Urinary bladder (tissue), 4 donors: ENCODE results near the gene CTCF. TPM values are rescaled to one million over a fixed set of nuclear protein-coding genes. Genes with fewer than 3 reads are reported as not detected.

ENCODE experiments used
- DNase-seq: peaks from one replicate; pipeline ENCODE4 v3.0.0-alpha.2; 2015; ENCODE audit errors: extremely low spot score
- H3K27ac ChIP-seq: one replicate; pipeline ENCODE4 v1.5.1; 2013; ENCODE audit warnings: low read depth, mild to moderate bottlenecking, moderate library complexity
- H3K36me3 ChIP-seq: one replicate; pipeline ENCODE4 v1.6.1; 2013; ENCODE audit warnings: mild to moderate bottlenecking, moderate library complexity; ENCODE audit not compliant: insufficient read depth
- H3K4me1 ChIP-seq: one replicate; pipeline ENCODE4 v1.6.1; 2013; ENCODE audit warnings: mild to moderate bottlenecking, moderate library complexity; ENCODE audit not compliant: insufficient read depth
- H3K4me3 ChIP-seq: one replicate; pipeline ENCODE4 v1.5.1; 2013; ENCODE audit warnings: low read depth, low read length
- WGBS: extraction: QIAGEN DNeasy Blood & Tissue Kit; methylation state at CpG from one replicate; pipeline ENCODE4 v1.1.7; 2013; 5-methylcytosine and 5-hydroxymethylcytosine counted together
- polyA plus RNA-seq: library from polyadenylated mRNA; stranded (reverse); fragments of 200-250 nt; gene quantifications from one replicate; pipeline ENCODE4 v1.2.3, GENCODE V29; 2013
- small RNA-seq: library from RNA; depleted of rRNA; stranded (forward); fragments of <200 nt; gene quantifications from one replicate; pipeline ENCODE3, GENCODE V24; 2014
- total RNA-seq: library from RNA; depleted of rRNA; stranded (reverse); fragments of >200 nt; gene quantifications from one replicate; pipeline ENCODE4 v1.2.3, GENCODE V29; 2014
- donor health status: healthy with polysubstance abuse.
- donor health status: healthy.

CTCF gene
- total and polyA plus RNA-seq, 2 donors = 29.2 to 35.5 TPM

- H3K36me3 ChIP-seq = peaks cover 2% of the 10 kb centered on the region
- no peak overlapping the region for H3K27ac ChIP-seq
- no peak for DNase-seq
- H3K4me1 ChIP-seq = peaks cover 2% of the 10 kb centered on the region
- no peak overlapping the region for H3K4me3 ChIP-seq
- WGBS = 73% methylated on average over 4 of the region's 4 CpGs
Observed at GRCh38 chr16:67676516-67676915, 114.2 kb downstream of the CTCF start.

DNA sequence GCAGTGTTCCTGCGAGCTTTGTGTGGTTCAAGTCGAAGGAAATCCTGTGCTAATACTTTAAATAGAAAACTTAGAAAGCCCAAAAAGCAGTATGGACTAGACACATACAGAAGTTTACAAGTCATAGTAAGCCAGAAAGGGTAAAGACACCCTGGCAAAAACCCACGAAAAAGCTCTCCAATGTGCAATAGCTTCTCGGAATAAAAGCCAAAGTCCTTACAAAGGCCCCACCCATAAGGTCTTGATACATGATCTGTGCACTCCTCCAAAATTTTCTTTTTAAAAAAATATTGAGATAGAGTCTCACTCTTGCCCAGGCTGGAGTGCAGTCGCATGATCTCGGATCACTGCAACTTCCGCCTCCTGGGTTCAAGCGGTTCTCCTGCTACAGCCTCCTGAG, 114.6 kb downstream of the CTCF start:
- H3K4me3 ChIP-seq = no peak overlapping the region
- DNase-seq = no peak
- WGBS = 74% methylated on average over 8 of the region's 8 CpGs
- peaks cover 2% of the 10 kb centered on the region for H3K4me1 ChIP-seq
- peaks cover 2% of the 10 kb centered on the region for H3K36me3 ChIP-seq
- H3K27ac ChIP-seq = no peak overlapping the region

DNA sequence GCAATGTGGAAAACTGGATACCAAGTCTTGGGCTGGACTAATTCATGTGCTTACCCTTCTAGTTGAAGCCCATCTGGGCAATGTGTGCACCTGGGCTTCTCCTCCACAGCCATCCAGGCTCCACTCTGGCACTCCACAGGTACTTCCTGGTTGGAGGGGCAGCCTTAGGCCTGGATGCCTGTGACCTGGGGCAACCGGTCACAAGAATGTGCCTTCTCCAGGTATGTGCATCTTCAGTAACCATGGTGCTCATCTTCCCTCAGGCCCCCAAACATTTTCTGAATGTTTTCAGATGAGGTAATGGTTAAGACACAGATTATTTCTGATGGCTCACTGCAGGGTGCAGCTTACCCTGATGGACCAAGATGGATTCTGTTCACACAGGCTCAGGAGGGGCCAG, 115.4 kb downstream of the CTCF start:
- peaks cover 2% of the 10 kb centered on the region for H3K36me3 ChIP-seq
- 98% methylated on average over 1 of the region's 1 CpG for WGBS
- H3K4me1 ChIP-seq = peaks cover 2% of the 10 kb centered on the region
- H3K27ac ChIP-seq = no peak overlapping the region
- no peak for DNase-seq
- no peak overlapping the region for H3K4me3 ChIP-seq

DNA sequence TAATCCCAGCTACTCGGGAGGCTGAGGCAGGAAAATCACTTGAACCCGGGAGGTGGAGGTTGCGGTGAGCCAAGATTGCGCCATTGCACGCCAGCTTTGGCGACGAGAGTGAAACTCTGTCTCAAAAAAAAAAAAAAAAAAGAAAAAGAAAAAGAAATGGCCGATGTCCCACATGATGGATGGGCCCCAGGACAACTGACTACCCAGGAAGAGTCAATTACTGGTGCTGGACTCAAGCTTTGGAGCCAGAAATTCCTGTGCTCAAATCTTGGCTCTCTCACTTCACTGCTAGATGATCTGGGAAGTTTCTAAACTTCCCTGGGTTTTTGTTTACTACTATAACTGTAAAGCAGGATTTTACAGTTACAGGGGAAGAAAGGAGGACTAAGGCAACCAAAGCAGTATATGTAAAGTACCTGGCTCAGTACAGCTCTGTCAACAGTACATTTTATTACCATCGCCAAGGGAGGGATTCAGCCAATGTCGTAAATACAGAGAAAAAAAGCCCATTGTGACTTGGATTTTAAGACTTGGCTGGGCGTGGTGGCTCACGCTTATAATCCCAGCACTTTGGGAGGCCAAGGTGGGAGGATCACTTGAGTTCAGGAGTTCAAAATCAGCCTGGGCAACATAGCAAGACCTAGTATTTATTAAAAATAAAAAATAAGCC, 116.2 kb downstream of the CTCF start:
- no peak overlapping the region for H3K27ac ChIP-seq
- no peak overlapping the region for H3K4me3 ChIP-seq
- WGBS = 70% methylated on average over 12 of the region's 12 CpGs
- H3K36me3 ChIP-seq = peaks cover 2% of the 10 kb centered on the region
- DNase-seq = no peak
- H3K4me1 ChIP-seq = peaks cover 2% of the 10 kb centered on the region

DNA sequence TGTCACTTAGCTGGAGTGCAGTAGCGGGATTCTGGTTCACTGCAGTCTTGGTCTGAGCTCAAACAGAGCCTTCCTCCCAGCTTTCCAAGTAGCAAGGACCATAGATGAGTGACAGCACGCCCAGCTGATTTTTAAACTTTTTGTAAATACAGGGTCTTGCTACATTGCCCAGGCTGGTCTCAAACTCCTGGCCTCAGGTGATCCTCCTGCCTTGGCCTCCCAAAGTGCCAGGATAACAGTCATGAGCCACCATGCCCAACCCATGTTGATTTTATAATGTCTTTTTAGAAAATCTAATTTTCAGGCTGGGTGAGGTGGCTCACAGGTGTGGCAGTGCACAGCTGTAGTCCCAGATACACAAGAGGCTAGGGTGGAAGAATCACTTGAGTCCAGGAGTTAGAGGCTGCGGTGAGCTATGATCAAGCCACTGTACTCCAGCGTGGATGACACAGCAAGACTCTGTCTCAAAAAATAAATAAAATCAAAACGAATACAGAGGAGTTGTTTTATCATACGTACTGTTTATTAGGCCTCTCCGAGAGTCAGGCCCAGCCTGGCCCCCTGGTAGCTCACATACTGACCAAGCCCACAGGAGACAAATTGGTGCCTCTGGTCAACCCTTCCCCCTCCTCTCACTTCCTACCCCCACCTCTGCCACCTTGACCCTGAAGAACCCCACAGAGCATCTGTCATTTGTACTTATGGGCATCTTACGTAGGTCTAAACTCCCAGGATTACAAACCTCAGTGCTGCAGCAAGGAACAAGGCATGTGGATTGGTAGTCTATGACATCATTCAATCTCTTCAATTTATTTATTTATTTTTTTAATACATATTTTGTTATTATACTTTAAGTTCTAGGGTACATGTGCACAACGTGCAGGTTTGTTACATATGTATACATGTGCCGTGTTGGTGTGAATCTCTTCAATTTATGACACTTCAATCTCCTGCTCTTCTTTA, 117.9 kb downstream of the CTCF start:
- H3K27ac ChIP-seq = no peak overlapping the region
- no peak for DNase-seq
- H3K4me1 ChIP-seq = peaks cover 2% of the 10 kb centered on the region
- peaks cover 2% of the 10 kb centered on the region for H3K36me3 ChIP-seq
- H3K4me3 ChIP-seq = no peak overlapping the region
- 91% methylated on average over 10 of the region's 10 CpGs for WGBS

GRCh38 chr16:67683767-67684166, 121.4 kb downstream of the CTCF start:
- WGBS = 98% methylated on average over 4 of the region's 4 CpGs
- Histone ChIP-seq H3K36me3 (peaks cover 2% of the 10 kb centered on the region), H3K4me1 (no peaks in the 10 kb centered on the region), H3K4me3 (no peak overlapping the region), H3K27ac (no peak overlapping the region)
- no peak for DNase-seq

DNA sequence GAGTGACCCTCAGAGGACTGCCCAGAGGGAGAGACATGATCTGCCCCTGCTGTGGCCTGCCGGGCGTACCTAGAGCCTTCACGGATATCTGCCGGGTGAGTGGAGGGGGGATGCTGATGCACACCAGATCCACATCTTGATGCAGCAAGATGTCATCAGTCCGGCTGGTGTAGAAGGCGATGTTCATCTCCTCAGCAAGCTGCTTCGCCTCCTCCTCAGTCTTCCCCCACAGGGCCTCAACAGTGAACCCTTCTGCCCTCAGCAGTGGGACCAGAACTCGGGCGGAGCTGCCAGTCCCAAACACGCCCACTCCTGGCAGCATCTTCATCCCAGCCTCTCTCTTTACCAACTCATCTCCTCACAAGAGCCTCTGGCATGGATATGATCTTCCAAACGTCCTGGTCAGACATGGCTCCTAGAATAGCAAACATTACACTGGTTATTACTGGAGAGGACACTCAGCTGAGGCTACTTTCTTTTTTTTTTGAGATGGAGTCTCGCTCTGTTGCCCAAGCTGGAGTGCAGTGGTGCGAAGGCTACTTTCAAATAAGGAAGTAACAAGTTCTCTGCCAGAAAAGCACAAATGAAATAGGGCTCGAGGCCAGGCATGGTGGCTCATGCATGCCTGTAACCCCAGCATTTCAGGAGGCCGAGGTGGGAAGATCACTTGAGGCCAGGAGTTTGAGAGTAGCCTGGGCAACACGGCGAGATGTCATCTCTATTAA, 123.2 kb downstream of the CTCF start:
- no peak overlapping the region for H3K4me3 ChIP-seq
- H3K27ac ChIP-seq = no peak overlapping the region
- H3K36me3 ChIP-seq = no peaks in the 10 kb centered on the region
- 85% methylated on average over 17 of the region's 17 CpGs for WGBS
- no peaks in the 10 kb centered on the region for H3K4me1 ChIP-seq
- DNase-seq = no peak

Small RNA genes within 50 kb of the gene (small RNA-seq; reads per million reads assigned to genes)
- gene AC027682.3 = not detected

Other genes with a start within 250 kb of the CTCF start
- 1.1 TPM for gene KCTD19, start 235.8 kb upstream of the CTCF start, total RNA-seq
- 0.14 TPM for gene KCTD19, start 235.8 kb upstream of the CTCF start, polyA plus RNA-seq
- 2.1 TPM for gene LRRC36, start 235.7 kb upstream of the CTCF start, total RNA-seq
- gene LRRC36, start 235.7 kb upstream of the CTCF start, polyA plus RNA-seq = 0.19 TPM
- gene TPPP3, start 169.0 kb upstream of the CTCF start, total RNA-seq = 24.0 TPM
- 14.6 TPM for gene TPPP3, start 169.0 kb upstream of the CTCF start, polyA plus RNA-seq
- 3.8 TPM for gene ZDHHC1, start 146.0 kb upstream of the CTCF start, total RNA-seq
- gene ZDHHC1, start 146.0 kb upstream of the CTCF start, polyA plus RNA-seq = 10.9 TPM
- gene HSD11B2, start 131.4 kb upstream of the CTCF start, total RNA-seq = 6.9 TPM
- 1.9 TPM for gene HSD11B2, start 131.4 kb upstream of the CTCF start, polyA plus RNA-seq
- gene ATP6V0D1, start 81.4 kb upstream of the CTCF start, total RNA-seq = 50.0 TPM
- gene ATP6V0D1, start 81.4 kb upstream of the CTCF start, polyA plus RNA-seq = 92.5 TPM
- gene AGRP, start 79.0 kb upstream of the CTCF start, total RNA-seq = not detected
- gene AGRP, start 79.0 kb upstream of the CTCF start, polyA plus RNA-seq = not detected
- 20.5 TPM for gene RIPOR1, start 33.7 kb upstream of the CTCF start, total RNA-seq
- gene RIPOR1, start 33.7 kb upstream of the CTCF start, polyA plus RNA-seq = 59.0 TPM
- 0.16 TPM for gene CARMIL2, start 82.6 kb downstream of the CTCF start, total RNA-seq
- gene CARMIL2, start 82.6 kb downstream of the CTCF start, polyA plus RNA-seq = 0.99 TPM
- gene ACD, start 97.7 kb downstream of the CTCF start, total RNA-seq = 9.5 TPM
- gene ACD, start 97.7 kb downstream of the CTCF start, polyA plus RNA-seq = 34.6 TPM
- gene PARD6A, start 98.4 kb downstream of the CTCF start, total RNA-seq = 1.7 TPM
- gene PARD6A, start 98.4 kb downstream of the CTCF start, polyA plus RNA-seq = 6.5 TPM
- 10.3 TPM for gene ENKD1, start 104.2 kb downstream of the CTCF start, total RNA-seq
- 39.5 TPM for gene ENKD1, start 104.2 kb downstream of the CTCF start, polyA plus RNA-seq
- gene C16orf86, start 104.3 kb downstream of the CTCF start, total RNA-seq = 1.2 TPM
- 9.9 TPM for gene C16orf86, start 104.3 kb downstream of the CTCF start, polyA plus RNA-seq
- 16.1 TPM for gene GFOD2, start 156.8 kb downstream of the CTCF start, total RNA-seq
- gene GFOD2, start 156.8 kb downstream of the CTCF start, polyA plus RNA-seq = 19.4 TPM
- 6.0 TPM for gene RANBP10, start 244.0 kb downstream of the CTCF start, total RNA-seq
- gene RANBP10, start 244.0 kb downstream of the CTCF start, polyA plus RNA-seq = 14.1 TPM
- gene TSNAXIP1, start 244.4 kb downstream of the CTCF start, total RNA-seq = 1.2 TPM
- gene TSNAXIP1, start 244.4 kb downstream of the CTCF start, polyA plus RNA-seq = 2.0 TPM